ENCODE results near the gene AOPEP. TPM values are rescaled to one million over a fixed set of nuclear protein-coding genes. Genes with fewer than 3 reads are reported as not detected.

AOPEP gene
- total and polyA plus RNA-seq, 2 of the 13 experiments (the other 11 are each of a cell fraction or from before 2014, with no cell fraction given), result 22.2 to 41.6 TPM

- TF ChIP-seq, protein P1, sequence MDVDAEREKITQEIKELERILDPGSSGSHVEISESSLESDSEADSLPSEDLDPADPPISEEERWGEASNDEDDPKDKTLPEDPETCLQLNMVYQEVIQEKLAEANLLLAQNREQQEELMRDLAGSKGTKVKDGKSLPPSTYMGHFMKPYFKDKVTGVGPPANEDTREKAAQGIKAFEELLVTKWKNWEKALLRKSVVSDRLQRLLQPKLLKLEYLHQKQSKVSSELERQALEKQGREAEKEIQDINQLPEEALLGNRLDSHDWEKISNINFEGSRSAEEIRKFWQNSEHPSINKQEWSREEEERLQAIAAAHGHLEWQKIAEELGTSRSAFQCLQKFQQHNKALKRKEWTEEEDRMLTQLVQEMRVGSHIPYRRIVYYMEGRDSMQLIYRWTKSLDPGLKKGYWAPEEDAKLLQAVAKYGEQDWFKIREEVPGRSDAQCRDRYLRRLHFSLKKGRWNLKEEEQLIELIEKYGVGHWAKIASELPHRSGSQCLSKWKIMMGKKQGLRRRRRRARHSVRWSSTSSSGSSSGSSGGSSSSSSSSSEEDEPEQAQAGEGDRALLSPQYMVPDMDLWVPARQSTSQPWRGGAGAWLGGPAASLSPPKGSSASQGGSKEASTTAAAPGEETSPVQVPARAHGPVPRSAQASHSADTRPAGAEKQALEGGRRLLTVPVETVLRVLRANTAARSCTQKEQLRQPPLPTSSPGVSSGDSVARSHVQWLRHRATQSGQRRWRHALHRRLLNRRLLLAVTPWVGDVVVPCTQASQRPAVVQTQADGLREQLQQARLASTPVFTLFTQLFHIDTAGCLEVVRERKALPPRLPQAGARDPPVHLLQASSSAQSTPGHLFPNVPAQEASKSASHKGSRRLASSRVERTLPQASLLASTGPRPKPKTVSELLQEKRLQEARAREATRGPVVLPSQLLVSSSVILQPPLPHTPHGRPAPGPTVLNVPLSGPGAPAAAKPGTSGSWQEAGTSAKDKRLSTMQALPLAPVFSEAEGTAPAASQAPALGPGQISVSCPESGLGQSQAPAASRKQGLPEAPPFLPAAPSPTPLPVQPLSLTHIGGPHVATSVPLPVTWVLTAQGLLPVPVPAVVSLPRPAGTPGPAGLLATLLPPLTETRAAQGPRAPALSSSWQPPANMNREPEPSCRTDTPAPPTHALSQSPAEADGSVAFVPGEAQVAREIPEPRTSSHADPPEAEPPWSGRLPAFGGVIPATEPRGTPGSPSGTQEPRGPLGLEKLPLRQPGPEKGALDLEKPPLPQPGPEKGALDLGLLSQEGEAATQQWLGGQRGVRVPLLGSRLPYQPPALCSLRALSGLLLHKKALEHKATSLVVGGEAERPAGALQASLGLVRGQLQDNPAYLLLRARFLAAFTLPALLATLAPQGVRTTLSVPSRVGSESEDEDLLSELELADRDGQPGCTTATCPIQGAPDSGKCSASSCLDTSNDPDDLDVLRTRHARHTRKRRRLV (CRISPR knock-in tag; IDR thresholded peaks at IDR 0.05), result no peak
- no peak for TF ChIP-seq ZNF782 (CRISPR knock-in tag; IDR thresholded peaks at IDR 0.05; ENCODE audit: borderline replicate concordance)
- no peak for TF ChIP-seq ZNF547 (CRISPR knock-in tag; IDR thresholded peaks at IDR 0.05)
- no peak for TF ChIP-seq ZNF432 (CRISPR knock-in tag; IDR thresholded peaks at IDR 0.05; ENCODE audit: borderline replicate concordance)
- no peak for TF ChIP-seq ZNF414 (CRISPR knock-in tag; IDR thresholded peaks at IDR 0.05)
- TF ChIP-seq CEBPB (IDR thresholded peaks at IDR 0.05; ENCODE audit: borderline replicate concordance, low read depth, low read length), result peak; percentile 64; the same call in 1 of the 2 replicates
- no peak; the same call in 1 of the 2 replicates for TF ChIP-seq NFIC (IDR thresholded peaks at IDR 0.05; ENCODE audit: low read length)
- TF ChIP-seq DMAP1 (CRISPR knock-in tag; IDR thresholded peaks at IDR 0.05), result 0 out of 2 replicates have a peak, but pooled peaks have one; percentile 24
- TF ChIP-seq HNF4G (IDR thresholded peaks at IDR 0.05; ENCODE audit: borderline replicate concordance, low read depth, low read length), result peak; percentile 60; the same call in 1 of the 2 replicates
- TF ChIP-seq HNF4G (CRISPR knock-in tag; IDR thresholded peaks at IDR 0.05; ENCODE audit: borderline replicate concordance, low read depth), result no peak
- TF ChIP-seq ZGPAT (CRISPR knock-in tag; IDR thresholded peaks at IDR 0.05), result peak; percentile 42; the same call in 1 of the 2 replicates
- TF ChIP-seq CHD2 (IDR thresholded peaks at IDR 0.05; ENCODE audit: low read depth, low read length), result no peak
- no peak for TF ChIP-seq FOXP1 (IDR thresholded peaks at IDR 0.05)
- TF ChIP-seq FOXP1 (CRISPR knock-in tag; IDR thresholded peaks at IDR 0.05), result peak; percentile 16; the same call in 1 of the 2 replicates
- no peak for TF ChIP-seq ONECUT2 (CRISPR knock-in tag; IDR thresholded peaks at IDR 0.05)
- TF ChIP-seq ZNF556 (CRISPR knock-in tag; IDR thresholded peaks at IDR 0.05; ENCODE audit: borderline replicate concordance), result no peak
- TF ChIP-seq KLF11 (CRISPR knock-in tag; IDR thresholded peaks at IDR 0.05), result no peak
- peak; percentile 13; the same call in 1 of the 2 replicates for TF ChIP-seq FOXK1 (CRISPR knock-in tag; IDR thresholded peaks at IDR 0.05; ENCODE audit: borderline replicate concordance, low read depth)
- TF ChIP-seq JDP2 (CRISPR knock-in tag; IDR thresholded peaks at IDR 0.05; ENCODE audit: borderline replicate concordance), result no peak
- no peak for TF ChIP-seq ZNF33B (CRISPR knock-in tag; IDR thresholded peaks at IDR 0.05)
- TF ChIP-seq RBAK (CRISPR knock-in tag; IDR thresholded peaks at IDR 0.05), result no peak
- TF ChIP-seq ZNF235 (CRISPR knock-in tag; IDR thresholded peaks at IDR 0.05; ENCODE audit: borderline replicate concordance), result no peak
- TF ChIP-seq IRF2 (CRISPR knock-in tag; IDR thresholded peaks at IDR 0.05), result 0 out of 2 replicates have a peak, but pooled peaks have one; percentile 15
These were observed 22.9 kb upstream of the AOPEP start (continued) for GRCh38 chr9:94703488-94704140.
